Glutamatergic neuron (in vitro differentiated cells): ENCODE measurements around the gene RPS6KA2. TPM values are rescaled to one million over a fixed set of nuclear protein-coding genes. Genes with fewer than 3 reads are reported as not detected.

ENCODE experiments used
- DNase-seq: peaks from one replicate; pipeline ENCODE4 v3.0.0; 2022
- H3K27ac Mint-ChIP-seq: one replicate; pipeline ENCODE4 v1.8.0; 2020; ENCODE audit warnings: mild to moderate bottlenecking, mixed read lengths, inconsistent platforms; ENCODE audit not compliant: unreplicated experiment
- H3K27me3 Mint-ChIP-seq: one replicate; pipeline ENCODE4 v1.8.0; 2020; ENCODE audit warnings: mild to moderate bottlenecking, moderate library complexity, mixed read lengths, inconsistent platforms; ENCODE audit not compliant: unreplicated experiment
- H3K36me3 Mint-ChIP-seq: one replicate; pipeline ENCODE4 v1.8.0; 2020; ENCODE audit warnings: mild to moderate bottlenecking, mixed read lengths, inconsistent platforms; ENCODE audit not compliant: unreplicated experiment
- H3K4me1 Mint-ChIP-seq: one replicate; pipeline ENCODE4 v1.8.0; 2020; ENCODE audit warnings: mild to moderate bottlenecking, low read depth, mixed read lengths, inconsistent platforms; ENCODE audit not compliant: unreplicated experiment
- H3K4me3 Mint-ChIP-seq: one replicate; pipeline ENCODE4 v1.8.0; 2020; ENCODE audit warnings: mild to moderate bottlenecking, mixed read lengths, inconsistent platforms; ENCODE audit not compliant: unreplicated experiment
- H3K9me3 Mint-ChIP-seq: one replicate; pipeline ENCODE4 v1.8.0; 2020; ENCODE audit warnings: mild to moderate bottlenecking, moderate library complexity, mixed read lengths, inconsistent platforms; ENCODE audit not compliant: unreplicated experiment
- CTCF ChIP-seq: fragments of 200-600 bp; sonication (generic); IDR thresholded peaks from one replicate; pipeline ENCODE4 v1.5.0; 2021; ENCODE audit not compliant: partially characterized antibody, unreplicated experiment
- total RNA-seq: library from RNA; stranded (reverse); fragmentation: NEBNext Ultra II Directional; extraction: Animal tissue kit (Norgen Biotek cat#: 25700); gene quantifications from one replicate; pipeline ENCODE4 v1.2.1, GENCODE V29; 2021; ENCODE audit not compliant: unreplicated experiment

RPS6KA2 gene
- total RNA-seq, 1 donor from 2014 or later = 109 TPM

GRCh38 chr6:166604328-166604727 lies 22.7 kb downstream of the RPS6KA2 start:
- H3K4me3 Mint-ChIP-seq = no peak overlapping the region
- TF ChIP-seq CTCF = no peak
- no peak overlapping the region for H3K27ac Mint-ChIP-seq
- peaks cover 6% of the 10 kb centered on the region for H3K36me3 Mint-ChIP-seq
- H3K4me1 Mint-ChIP-seq = peaks cover 3% of the 10 kb centered on the region
- H3K9me3 Mint-ChIP-seq = no peaks in the 10 kb centered on the region
- DNase-seq = no peak
- no peaks in the 10 kb centered on the region for H3K27me3 Mint-ChIP-seq

GRCh38 chr6:166603043-166603690 lies 23.9 kb downstream of the RPS6KA2 start:
- Mint-ChIP-seq H3K27ac (no peak overlapping the region), H3K9me3 (no peaks in the 10 kb centered on the region), H3K4me1 (peaks cover 3% of the 10 kb centered on the region), H3K4me3 (no peak overlapping the region), H3K36me3 (peaks cover 6% of the 10 kb centered on the region), H3K27me3 (no peaks in the 10 kb centered on the region)
- TF ChIP-seq CTCF = no peak
- DNase-seq = no peak

GRCh38 chr6:166601956-166602355 lies 25.1 kb downstream of the RPS6KA2 start:
- DNase-seq = no peak
- H3K4me3 Mint-ChIP-seq = no peak overlapping the region
- H3K36me3 Mint-ChIP-seq = peaks cover 9% of the 10 kb centered on the region

GRCh38 chr6:166600931-166601330 lies 26.1 kb downstream of the RPS6KA2 start:
- Mint-ChIP-seq H3K27ac (no peak overlapping the region), H3K4me1 (peaks cover 6% of the 10 kb centered on the region), H3K4me3 (no peak overlapping the region), H3K27me3 (peaks cover 3% of the 10 kb centered on the region), H3K36me3 (peaks cover 15% of the 10 kb centered on the region), H3K9me3 (no peaks in the 10 kb centered on the region)
- DNase-seq = no peak
- no peak for TF ChIP-seq CTCF

More at GRCh38 chr6:166601956-166602355, 25.1 kb downstream of the RPS6KA2 start:
- H3K4me1 Mint-ChIP-seq = peaks cover 5% of the 10 kb centered on the region
- H3K27ac Mint-ChIP-seq = no peak overlapping the region
- TF ChIP-seq CTCF = no peak
- H3K27me3 Mint-ChIP-seq = no peaks in the 10 kb centered on the region
- no peaks in the 10 kb centered on the region for H3K9me3 Mint-ChIP-seq

- Mint-ChIP-seq H3K27me3 (peaks cover 3% of the 10 kb centered on the region), H3K9me3 (no peaks in the 10 kb centered on the region), H3K4me3 (no peak overlapping the region), H3K36me3 (peaks cover 18% of the 10 kb centered on the region), H3K4me1 (peaks cover 4% of the 10 kb centered on the region), H3K27ac (no peak overlapping the region)
- no peak for DNase-seq
- no peak for TF ChIP-seq CTCF
Observed at GRCh38 chr6:166599205-166599604, 27.8 kb downstream of the RPS6KA2 start.
